DMS 273 treated with DMSO at 0.1 percent for 48 hours (cell line): Measurements from ENCODE around the gene CDK13.
A peak's percentile ranks its signal among the peaks of the same experiment; 100 is the strongest.
"Not testable (repeated sequence)": the region's sequence is repeated elsewhere in the genome, so short reads cannot be mapped to it uniquely, and the experiment has no call there.

ENCODE experiments used
- DNase-seq: peaks from one replicate; lab custom pipeline; 2025; lab: John Stamatoyannopoulos, UW

Gene CDK13

DNA sequence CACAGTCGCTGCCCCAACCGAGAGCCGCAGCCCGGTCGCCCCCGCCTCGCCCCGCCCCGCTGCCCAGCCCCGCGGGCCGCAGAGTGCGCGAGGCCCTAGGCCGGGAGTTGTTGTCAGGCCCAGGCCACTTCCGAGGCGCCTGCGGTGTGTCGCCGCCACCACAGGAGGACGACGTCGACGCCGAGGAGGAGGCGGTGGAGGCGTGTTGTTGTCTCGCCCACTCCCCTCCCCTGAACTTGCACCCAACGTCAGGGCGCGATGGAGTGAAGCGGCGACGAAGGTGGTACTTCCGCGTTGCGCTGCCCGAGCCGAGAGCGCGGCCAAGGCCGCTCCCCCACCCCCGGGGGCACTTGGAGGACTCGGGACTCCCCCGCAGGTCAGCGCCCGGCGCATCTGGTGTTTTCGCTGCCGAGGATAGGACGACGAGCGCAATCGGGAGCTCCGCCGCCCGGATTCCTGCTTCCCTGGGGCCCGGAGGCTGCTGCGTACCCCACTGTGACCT, at the start of gene CDK13:
Gene CDK13 (plus strand): TSS at position 286 of the 502 bp plus-strand sequence. CDS start 386 bp downstream, outside the sequence.
- peak; percentile 53 for DNase-seq

DNA sequence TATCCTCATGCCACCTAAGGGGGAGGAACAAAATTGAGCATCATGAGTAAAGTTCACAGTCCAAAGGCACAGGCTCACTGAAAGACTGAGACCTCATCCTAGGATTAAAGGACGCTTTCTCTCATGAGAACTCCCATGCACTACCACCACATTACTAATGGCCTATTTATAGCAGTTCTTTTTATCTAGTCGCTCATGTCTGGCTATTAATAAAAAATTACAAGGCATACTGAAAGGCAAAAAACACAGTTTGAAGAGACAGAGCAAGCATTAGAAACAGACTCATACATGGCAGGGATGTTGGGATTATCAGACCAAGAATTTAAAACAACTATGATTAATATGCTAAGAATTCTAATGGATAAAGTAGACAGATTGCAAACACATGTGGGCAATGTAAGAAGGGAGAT, 46.0 kb upstream of the CDK13 start:
- no peak for DNase-seq

DNA sequence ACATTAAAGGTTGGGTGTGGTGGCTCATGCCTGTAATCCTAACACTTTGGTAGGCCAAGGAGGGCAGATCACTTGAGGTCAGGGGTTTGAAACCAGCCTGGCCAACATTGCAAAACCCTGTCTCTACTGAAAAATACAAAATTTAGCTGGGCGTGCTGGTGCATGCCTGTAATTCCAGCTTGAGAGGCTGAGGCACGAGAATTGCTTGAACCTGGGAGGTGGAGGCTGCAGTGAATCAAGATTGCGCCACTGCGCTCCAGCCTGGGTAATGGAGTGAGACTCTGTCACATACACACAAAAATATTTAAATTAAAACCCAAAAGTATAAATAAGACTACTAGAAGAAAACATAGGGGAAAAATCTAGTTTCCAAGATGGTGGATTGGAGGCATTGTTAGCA, 41.9 kb upstream of the CDK13 start:
- no peak for DNase-seq

DNA sequence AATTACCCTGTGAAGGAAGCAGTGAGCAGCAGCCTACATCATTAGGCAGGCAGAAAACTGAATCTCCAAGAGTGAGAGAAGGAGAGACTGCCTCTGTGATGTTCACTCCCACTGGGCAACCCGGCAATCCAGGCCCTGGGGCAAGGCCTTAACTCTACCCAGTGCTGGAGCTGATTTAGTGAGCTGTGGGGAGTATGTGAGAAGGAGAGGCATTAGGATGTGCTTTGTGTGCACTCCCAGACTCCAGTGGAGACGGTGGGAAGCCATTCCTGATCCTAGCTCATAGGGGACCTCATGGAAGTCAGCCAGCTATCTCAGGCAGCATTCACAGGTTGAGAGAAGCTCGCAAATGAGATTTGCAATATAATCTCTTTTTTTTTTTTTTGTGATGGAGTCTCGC, 41.1 kb upstream of the CDK13 start:
- no peak for DNase-seq

DNA sequence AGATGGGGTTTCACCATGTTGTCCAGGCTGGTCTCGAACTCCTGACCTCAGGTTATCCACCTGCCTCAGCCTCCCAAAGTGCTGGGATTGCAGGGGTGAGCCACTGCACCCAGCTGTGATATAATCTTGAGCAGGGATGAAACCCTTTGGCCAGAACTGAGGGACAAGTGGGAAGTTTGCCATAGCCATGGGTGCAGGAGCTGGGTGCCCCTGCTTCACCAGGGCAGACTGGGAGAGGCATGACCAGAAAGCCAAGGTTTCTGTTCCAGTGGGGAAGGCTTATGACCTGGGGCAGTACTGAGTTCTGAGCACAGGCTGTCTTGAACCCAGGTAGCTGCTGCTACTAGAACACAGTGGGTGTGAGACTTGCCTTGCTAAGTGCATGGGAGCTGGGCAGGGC, 40.5 kb upstream of the CDK13 start:
- DNase-seq: no peak

DNA sequence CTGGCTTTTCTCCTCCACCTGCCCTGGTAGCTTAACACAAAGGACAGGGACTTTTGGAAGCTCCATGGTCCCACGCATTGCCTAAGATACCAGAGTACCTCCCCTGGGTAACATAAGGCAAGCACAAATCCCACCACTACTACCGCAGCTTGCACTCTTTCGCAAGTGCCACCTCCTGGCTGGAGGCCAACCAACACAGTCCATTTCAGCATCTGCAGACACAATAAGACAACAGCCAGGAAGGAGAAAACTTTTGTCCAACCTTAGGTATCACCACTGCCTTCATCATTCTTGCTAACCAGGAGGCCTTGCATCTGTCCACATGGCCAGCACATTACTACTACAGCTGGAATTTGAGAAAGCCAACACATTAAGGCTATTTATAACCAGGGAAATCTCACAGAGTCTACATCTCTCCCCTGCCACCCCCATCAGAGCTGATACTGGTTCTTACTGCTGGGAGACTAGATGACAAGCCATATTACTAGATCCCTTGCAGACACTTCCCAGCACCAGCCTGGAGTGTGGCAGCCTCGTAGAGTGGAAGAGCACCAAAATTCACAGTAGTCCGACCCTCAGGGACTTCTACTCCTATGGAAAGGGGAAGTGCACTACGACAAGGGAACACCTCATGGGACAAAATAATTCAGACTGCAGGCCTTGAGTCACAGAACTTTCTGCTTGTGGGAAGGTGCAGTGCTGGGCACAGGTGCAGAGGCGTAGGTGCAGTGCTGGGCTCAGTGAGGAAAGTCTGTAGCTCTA, 39.8 kb upstream of the CDK13 start:
- no peak for DNase-seq

DNA sequence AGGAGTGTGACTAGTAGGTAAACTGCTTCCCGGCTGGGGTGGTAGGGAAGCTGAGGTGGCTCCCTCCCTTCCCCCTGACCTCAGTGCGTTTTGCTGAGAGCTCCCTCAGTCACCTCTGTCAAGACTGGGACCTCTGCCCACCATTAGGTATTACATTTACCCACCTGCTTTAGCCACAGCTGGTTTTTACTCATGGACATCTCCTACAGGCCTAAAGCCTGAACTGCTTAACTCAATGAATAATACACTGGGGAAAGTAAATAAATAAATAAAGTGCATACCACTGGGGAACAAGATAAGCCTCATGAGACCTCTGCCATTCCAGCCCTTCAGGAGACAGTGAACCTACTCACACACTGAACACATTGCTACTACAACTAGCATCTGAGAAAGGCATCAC, 38.9 kb upstream of the CDK13 start:
- DNase-seq: no peak

DNA sequence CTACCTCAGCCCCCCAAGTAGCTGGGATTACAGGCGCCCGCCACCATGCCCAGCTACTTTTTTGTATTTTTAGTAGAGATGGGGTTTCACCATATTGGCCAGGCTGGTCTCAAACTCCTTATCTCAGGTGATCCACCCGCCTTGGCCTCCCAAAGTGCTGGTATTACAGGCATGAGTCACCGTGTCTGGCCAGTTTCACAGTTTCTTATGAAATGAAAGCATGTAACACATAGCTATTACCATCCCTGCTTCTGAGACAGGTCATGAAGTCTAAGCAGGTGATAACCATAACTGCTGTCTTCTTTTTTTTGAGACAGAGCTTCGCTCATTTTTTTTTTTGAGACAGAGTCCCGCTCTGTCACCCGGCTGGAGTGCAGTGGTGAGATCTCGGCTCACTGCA, 34.2 kb upstream of the CDK13 start:
- not testable (repeated sequence) for DNase-seq

DNA sequence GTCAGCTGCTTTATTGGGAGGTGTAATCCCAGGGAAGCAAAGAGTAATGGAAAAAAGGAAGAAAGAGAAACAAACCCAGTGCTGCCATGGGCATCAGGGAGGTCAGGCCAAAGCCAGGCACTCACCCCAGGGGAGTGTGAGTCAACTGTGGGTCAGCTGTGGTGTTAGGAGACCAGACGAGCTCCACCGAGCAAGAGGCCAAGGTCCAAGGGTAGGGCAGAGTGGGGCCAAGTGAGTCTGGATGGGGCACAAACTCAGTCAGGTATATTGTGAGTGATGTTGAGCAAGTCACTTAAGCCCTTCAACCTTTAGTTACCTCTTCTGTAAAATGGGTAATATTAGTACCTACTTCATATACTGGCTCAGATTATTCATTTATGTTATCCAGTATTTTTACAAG, 30.4 kb upstream of the CDK13 start:
- no peak for DNase-seq

DNA sequence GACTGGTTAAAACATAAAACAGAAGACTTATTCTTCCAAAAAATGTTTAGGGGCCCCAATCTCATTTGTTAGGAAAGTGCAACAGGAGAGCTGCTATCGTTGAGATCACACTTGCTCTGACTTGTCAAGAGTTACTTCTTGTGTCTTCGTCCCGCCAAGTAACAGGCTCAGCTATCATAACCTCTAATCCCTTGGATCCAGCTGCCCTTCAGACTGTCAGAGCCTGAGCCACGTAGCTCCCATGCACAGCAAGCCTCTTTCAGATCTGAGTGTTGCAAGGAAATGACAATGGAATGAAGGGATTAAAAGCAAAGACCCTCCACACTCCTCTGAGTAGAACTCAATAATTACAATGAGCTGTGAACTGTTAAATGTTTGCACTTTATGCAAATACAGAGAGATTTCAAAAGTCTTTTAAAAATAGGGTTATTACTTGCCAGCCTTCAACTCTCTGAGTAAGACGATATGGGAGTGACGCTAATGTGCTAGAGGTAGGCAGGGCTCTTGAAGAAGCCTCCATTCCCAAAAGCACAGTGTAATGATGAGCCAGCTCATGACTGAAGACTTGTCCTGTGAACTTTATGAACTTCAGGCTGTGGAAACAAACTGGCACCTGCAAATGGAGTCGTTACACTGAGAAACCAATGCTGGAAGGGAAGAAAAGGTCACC, 28.4 kb upstream of the CDK13 start:
- DNase-seq: no peak

DNA sequence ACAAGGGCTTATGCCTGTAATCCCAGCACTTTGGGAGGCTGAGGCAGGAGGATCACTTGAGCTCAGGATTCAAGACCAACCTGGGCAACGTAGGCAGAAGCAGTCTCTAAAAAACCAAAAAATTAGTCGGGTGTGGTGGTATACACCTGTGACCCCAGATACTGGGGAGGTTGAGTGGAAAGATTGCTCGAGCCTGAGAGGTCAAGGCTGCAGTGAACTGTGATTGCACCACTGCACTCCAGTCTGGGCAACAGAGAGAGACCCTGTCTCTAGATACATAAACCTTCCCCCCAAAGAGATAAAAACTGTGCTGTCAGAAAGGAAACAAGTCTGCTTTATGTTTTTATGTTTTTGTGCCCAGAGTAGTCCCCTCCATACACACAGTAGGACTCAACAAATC, 27.5 kb upstream of the CDK13 start:
- DNase-seq: no peak

DNA sequence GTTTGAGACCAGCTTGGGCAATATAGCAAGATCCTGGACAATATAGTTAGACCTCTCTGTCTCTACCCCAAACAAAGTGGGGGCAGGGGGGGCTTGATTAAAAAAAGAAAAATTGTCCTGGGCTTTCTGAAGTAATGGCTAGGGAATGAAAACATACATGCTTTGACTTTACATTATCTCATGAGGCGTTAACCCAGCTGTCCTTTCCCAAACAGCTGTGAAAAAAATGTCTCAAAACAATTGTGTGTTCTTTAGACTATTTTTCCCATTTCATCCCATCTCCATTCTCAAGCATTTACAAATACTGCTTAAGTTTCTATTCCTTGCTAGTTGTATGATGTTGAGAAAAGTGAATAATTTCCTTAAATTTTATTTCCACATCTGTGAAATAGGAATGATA, 27.0 kb upstream of the CDK13 start:
- DNase-seq: no peak

DNA sequence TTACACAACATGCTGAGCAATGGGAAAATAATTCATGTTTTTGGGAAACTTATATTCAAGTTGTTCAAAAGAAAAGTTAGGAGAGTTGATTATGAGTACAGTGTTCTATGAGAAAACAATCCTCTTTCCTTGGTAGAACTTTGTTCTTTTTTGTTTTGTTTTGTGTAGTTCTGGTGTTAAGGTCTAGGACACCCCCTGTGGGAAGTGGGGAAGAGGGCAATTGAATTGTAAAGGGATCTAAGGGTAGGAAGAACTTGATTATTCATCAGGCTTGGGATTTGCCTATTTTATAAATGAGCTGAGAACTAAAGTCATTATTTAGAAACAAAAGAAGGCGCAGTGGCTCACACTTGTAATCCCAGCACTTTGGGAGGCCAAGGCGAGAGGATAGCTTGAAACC, 25.9 kb upstream of the CDK13 start:
- no peak for DNase-seq

DNA sequence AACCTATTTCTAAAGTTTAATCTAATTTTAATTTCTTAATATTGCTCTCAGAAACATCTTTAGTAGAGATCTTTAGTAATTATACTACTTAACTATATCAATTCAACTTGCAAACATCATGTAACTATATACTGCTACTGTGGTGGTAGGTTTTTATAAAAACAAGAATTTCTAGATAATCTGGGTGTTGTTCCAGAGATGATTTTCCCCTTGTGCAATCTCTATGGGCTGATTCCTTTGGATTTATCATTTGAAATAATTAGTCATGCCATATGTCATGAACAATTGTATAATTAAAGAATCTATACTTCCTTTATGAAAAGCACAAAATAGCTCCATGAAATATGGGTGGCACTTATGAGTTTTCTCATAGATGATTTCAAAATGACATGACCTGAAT, 23.9 kb upstream of the CDK13 start:
- DNase-seq: no peak

DNA sequence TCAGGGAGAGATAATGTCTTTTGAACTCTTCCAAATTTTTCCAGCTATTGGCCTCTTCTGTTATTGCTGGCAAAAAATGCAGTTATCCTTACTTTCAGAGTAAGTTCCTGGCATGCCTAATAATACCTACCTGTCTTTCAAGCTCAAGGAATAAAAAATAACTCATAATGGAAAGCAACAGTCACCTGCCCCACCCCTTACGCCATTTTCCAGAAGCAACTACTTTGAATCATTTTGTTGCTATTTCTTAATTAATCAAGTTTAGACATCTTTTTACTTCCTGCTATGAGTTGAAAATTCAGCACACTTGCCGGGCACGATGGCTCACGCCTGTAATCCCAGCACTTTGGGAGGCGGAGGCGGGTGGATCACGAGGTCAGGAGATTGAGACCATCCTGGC, 23.0 kb upstream of the CDK13 start:
- no peak for DNase-seq

DNA sequence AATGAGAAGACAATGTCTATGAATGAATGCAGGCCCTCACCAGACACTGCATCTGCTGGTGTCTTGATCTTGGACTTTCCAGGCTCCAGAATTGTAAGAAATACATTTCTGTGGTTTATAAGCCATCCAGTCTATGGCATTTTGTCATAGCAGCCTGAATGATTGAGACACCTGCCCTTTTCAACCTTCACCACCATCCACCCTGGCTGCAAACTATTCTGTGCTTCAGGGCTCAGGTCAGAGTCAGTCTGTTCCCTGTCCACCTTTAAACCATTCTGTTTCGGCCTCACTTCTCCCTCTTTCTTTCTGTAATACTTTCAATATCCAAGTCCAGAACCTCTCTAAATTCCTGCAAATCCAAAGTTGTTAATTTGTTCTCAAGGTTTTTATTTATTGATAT, 15.9 kb upstream of the CDK13 start:
- no peak for DNase-seq

DNA sequence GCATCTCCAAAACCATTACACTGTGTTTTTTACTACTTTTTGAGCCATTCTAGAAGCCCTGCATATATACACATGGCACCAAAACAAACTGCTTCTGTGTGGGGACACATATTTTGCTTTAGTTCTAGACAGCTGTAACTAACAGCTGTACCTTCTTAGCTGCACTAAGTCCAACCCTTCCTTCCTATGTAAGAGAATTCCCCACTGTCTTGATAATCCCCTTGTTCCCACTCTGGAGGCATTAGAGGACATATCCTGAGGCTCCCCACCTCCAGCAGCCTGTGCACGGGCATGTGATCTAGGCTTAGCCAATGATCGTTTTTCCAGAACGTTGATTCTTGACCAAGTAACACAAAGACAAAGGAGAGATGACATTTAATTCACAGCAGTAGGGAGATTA, 13.3 kb upstream of the CDK13 start:
- DNase-seq: no peak

DNA sequence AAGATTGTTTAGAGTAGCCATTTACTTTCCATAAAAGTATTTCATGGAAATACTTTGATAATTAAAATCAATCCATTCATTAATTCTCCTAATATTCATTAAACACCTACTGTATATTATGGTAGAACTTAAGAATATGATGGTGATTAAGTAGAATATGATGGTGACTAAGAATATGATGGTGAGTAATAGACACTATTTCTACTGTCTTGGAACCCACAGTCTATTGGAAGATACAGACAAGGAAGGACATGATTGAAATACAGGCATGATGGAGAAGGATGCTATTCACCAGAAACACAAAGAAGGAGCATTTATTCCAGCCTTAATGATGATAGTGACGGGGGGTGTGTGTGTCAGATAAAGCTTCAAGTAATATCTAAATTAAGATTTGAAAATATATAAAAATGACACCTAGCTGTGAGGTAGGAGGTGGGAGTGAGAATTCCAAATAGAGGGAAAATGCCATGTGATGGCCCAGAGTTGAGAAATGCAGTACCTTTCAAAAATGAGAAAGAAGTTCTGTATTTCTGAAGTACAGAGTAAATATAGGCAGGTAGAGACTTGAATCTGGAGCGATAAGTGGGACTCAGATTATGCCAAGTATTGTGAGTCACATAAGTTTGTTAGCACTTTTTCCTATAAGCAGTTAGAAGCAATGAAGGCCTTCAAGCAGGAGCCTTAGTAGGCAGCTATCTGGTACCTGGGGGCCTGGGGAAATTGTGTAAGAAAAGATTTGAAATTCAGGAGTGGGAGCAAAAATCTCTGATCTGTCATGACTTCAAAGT, 12.5 kb upstream of the CDK13 start:
- DNase-seq: no peak

DNA sequence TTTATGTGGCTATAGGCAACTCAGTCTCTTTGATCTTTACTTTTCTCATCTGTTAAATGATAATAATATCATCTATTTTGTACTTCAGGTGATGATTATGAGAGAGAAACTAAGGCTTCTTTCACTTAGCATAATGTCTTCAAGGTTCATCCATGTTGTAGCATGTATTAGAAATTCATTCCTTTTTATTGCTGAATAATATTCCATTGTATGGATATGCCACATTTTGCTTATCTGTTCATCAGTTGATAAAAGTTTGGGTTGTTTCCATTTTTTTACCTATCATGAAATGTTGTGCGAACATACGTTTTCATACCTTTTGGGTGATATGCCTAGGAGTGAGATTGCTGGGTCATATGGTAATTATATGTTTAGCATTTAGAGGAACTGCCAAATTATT, 7.2 kb upstream of the CDK13 start:
- no peak for DNase-seq

DNA sequence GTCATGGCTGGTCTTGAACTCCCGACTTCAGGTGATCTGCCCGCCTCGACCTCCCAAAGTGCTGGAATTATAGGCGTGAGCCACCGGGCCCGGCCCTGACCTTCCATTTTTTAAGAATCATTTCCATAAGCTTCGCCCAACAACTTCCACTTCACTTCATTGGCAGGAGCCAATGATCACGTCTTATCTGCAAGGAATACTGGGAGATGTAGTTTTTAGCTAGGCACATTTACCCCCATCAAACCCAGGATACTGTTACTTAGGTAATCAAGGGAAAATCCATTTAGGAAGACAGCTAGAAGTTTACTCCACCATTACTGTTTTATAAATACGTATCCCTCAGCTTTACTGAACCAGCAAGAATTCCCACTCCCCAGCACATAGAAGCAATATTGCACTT, 3.4 kb upstream of the CDK13 start:
- no peak for DNase-seq

DNA sequence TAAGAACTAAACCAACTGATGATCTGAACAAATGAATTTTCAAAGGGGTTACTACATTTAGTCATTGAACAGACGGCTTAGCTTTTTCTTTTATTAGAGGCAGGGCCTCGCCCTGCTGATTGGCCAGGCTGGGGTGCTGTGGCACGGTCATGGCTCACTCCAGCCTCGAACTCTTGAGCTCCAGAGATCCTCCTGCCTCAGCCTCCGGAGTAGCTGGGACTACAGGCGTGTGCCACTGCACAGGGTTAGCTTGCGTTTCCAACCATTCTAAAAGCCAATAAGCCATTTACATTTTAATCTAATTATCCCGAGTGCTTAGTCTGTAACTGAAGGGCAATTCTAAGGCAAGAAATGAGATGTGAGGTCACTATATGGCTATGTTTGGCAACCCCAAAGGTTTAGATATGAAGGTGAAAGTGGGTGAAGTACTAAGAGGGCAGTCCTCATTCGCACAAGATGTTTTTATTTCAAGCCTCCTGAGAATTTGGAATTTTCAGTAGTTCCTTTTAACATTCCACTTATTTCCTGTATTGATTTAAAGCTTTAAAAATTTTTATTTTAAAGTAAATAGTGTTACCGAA, 1.6 kb upstream of the CDK13 start:
- DNase-seq: no peak
